Type B pancreatic cell (in vitro differentiated cells): ENCODE data around the gene MAST4. TPM values are rescaled to one million over a fixed set of nuclear protein-coding genes. Genes with fewer than 3 reads are reported as not detected.

ENCODE experiments used
- DNase-seq: peaks from one replicate; pipeline ENCODE4 v3.0.0; 2021; ENCODE audit warnings: mixed read lengths; ENCODE audit not compliant: unreplicated experiment; ENCODE audit errors: extremely low spot score
- H3K27ac Mint-ChIP-seq: 2 replicates; pipeline ENCODE4 v1.8.0; 2021; ENCODE audit warnings: mild to moderate bottlenecking, mixed read lengths
- H3K27me3 Mint-ChIP-seq: 2 replicates; pipeline ENCODE4 v1.8.0; 2021; ENCODE audit warnings: mixed read lengths
- H3K36me3 Mint-ChIP-seq: 2 replicates; pipeline ENCODE4 v1.8.0; 2021; ENCODE audit warnings: mixed read lengths
- H3K4me1 Mint-ChIP-seq: one replicate; pipeline ENCODE4 v1.8.0; 2021; ENCODE audit warnings: mixed read lengths; ENCODE audit not compliant: unreplicated experiment
- H3K4me3 Mint-ChIP-seq: 2 replicates; pipeline ENCODE4 v1.8.0; 2021; ENCODE audit warnings: mild to moderate bottlenecking, mixed read lengths
- H3K9me3 Mint-ChIP-seq: 2 replicates; pipeline ENCODE4 v1.8.0; 2021; ENCODE audit warnings: mixed read lengths
- total RNA-seq: library from RNA; stranded (reverse); gene quantifications from 2 replicates; pipeline ENCODE4 v1.2.1, GENCODE V29; 2021; ENCODE audit warnings: low replicate concordance
- TF ChIP-seq, protein P1 (sequence below): fragments of 200-600 bp; sonication (generic); conservative IDR thresholded peaks from 2 replicates; pipeline ENCODE4 v1.5.0; 2021; ENCODE audit warnings: antibody characterized with exemption, mild to moderate bottlenecking

The MAST4 gene
- total RNA-seq, 1 donor from 2014 or later = 23.0 TPM

DNA sequence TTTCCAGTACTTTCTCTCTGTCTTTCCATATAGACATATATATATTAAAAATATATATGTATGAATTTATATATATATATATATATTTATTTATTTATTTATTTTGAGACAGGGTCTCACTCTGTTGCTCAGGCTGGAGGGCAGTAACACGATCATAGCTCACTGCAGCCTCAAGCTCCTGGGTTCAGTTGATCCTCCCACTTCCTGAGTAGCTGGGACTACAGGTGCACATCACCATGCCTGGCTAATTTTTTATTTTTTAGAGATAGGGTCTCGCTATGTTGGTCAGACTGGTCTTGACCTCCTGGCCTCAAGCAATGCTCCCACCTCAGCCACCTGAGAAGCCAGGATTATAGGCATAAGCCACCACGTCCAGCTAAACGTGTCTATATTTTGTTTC, 390.3 kb downstream of the MAST4 start:
- H3K4me3 Mint-ChIP-seq = no peak overlapping the region
- H3K9me3 Mint-ChIP-seq = no peaks in the 10 kb centered on the region
- DNase-seq = no peak
- H3K4me1 Mint-ChIP-seq = peaks cover 9% of the 10 kb centered on the region
- H3K27me3 Mint-ChIP-seq = no peaks in the 10 kb centered on the region
- TF ChIP-seq, protein P1, sequence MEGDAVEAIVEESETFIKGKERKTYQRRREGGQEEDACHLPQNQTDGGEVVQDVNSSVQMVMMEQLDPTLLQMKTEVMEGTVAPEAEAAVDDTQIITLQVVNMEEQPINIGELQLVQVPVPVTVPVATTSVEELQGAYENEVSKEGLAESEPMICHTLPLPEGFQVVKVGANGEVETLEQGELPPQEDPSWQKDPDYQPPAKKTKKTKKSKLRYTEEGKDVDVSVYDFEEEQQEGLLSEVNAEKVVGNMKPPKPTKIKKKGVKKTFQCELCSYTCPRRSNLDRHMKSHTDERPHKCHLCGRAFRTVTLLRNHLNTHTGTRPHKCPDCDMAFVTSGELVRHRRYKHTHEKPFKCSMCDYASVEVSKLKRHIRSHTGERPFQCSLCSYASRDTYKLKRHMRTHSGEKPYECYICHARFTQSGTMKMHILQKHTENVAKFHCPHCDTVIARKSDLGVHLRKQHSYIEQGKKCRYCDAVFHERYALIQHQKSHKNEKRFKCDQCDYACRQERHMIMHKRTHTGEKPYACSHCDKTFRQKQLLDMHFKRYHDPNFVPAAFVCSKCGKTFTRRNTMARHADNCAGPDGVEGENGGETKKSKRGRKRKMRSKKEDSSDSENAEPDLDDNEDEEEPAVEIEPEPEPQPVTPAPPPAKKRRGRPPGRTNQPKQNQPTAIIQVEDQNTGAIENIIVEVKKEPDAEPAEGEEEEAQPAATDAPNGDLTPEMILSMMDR = no peak
- no peak overlapping the region for H3K27ac Mint-ChIP-seq
- H3K36me3 Mint-ChIP-seq = no peaks in the 10 kb centered on the region

GRCh38 chr5:66987126-66987525, 390.9 kb downstream of the MAST4 start:
- H3K36me3 Mint-ChIP-seq = no peaks in the 10 kb centered on the region
- no peak for DNase-seq
- no peak overlapping the region for H3K27ac Mint-ChIP-seq
- no peak overlapping the region for H3K4me3 Mint-ChIP-seq
- no peaks in the 10 kb centered on the region for H3K9me3 Mint-ChIP-seq
- no peaks in the 10 kb centered on the region for H3K27me3 Mint-ChIP-seq
- TF ChIP-seq, protein P1 = no peak
- peaks cover 9% of the 10 kb centered on the region for H3K4me1 Mint-ChIP-seq

- no peak overlapping the region for H3K4me3 Mint-ChIP-seq
- no peak for DNase-seq
- no peaks in the 10 kb centered on the region for H3K36me3 Mint-ChIP-seq
- no peaks in the 10 kb centered on the region for H3K9me3 Mint-ChIP-seq
- H3K4me1 Mint-ChIP-seq = peaks cover 9% of the 10 kb centered on the region
- TF ChIP-seq, protein P1 = no peak
- no peak overlapping the region for H3K27ac Mint-ChIP-seq
- H3K27me3 Mint-ChIP-seq = no peaks in the 10 kb centered on the region
Measured at GRCh38 chr5:66987540-66987939, 391.3 kb downstream of the MAST4 start.

- Mint-ChIP-seq H3K4me3 (no peak overlapping the region), H3K9me3 (no peaks in the 10 kb centered on the region), H3K27me3 (no peaks in the 10 kb centered on the region), H3K4me1 (peaks cover 11% of the 10 kb centered on the region), H3K36me3 (no peaks in the 10 kb centered on the region), H3K27ac (no peak overlapping the region)
- TF ChIP-seq, protein P1 = peak; percentile 85
- no peak for DNase-seq
Measured at GRCh38 chr5:66987949-66988838, 392.0 kb downstream of the MAST4 start.

DNA sequence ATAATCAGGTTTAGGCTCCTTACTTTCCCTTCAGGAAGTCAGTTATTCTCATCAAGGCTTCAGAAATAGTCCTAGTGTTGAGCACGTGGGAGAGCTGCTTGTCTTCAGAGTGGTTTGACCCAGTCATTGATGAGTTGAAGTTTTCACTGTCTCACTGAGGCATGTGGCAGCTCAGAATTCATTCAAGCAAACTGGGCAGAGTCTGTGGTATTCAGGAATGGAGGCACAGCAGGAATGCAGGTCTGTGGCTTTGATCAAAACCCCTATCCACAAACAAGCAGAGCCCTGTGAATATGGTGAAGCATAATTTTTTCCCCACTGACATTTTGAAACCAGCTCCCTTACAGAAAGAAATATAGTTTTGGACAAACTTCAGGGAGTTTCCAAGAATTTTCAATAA, 393.1 kb downstream of the MAST4 start:
- peaks cover 16% of the 10 kb centered on the region for H3K4me1 Mint-ChIP-seq
- no peaks in the 10 kb centered on the region for H3K36me3 Mint-ChIP-seq
- H3K27me3 Mint-ChIP-seq = no peaks in the 10 kb centered on the region
- H3K4me3 Mint-ChIP-seq = no peak overlapping the region
- H3K27ac Mint-ChIP-seq = no peak overlapping the region
- no peak for DNase-seq
- TF ChIP-seq, protein P1 = no peak
- no peaks in the 10 kb centered on the region for H3K9me3 Mint-ChIP-seq
